Measurements from ENCODE around the gene GRAMD1A. TPM values are rescaled to one million over a fixed set of nuclear protein-coding genes. Genes with fewer than 3 reads are reported as not detected.

The GRAMD1A gene
- total and polyA plus RNA-seq, 2 of the 8 experiments (the other 6 are each of a cell fraction or from before 2014, with no cell fraction given) = 113 to 154 TPM

DNA sequence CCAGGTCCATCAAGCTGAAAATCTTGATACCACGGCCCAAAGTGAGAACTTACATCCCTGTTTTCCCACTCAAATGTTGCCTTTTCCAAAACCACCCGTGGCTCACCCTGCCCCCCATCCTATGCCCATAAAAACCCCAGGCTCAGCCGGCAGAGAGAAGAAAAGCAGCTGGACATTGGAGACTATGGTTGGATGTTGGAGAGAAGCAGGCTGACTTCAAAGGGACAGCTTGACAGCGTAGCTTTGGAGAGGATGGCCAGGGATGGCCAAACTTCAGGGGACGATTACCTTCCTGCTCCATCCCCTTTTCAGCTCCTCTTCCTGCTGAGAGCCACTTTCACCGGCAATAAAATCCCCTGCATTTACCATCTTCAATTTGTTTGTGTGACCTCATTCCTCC, 32.6 kb upstream of the GRAMD1A start (continued):
- TF ChIP-seq, protein P1, sequence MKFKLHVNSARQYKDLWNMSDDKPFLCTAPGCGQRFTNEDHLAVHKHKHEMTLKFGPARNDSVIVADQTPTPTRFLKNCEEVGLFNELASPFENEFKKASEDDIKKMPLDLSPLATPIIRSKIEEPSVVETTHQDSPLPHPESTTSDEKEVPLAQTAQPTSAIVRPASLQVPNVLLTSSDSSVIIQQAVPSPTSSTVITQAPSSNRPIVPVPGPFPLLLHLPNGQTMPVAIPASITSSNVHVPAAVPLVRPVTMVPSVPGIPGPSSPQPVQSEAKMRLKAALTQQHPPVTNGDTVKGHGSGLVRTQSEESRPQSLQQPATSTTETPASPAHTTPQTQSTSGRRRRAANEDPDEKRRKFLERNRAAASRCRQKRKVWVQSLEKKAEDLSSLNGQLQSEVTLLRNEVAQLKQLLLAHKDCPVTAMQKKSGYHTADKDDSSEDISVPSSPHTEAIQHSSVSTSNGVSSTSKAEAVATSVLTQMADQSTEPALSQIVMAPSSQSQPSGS (IDR thresholded peaks at IDR 0.05; ENCODE audit: low read length) = no peak
- TF ChIP-seq ZNF274 (IDR thresholded peaks at IDR 0.05; ENCODE audit: borderline replicate concordance, extremely low read depth, low read length) = no peak
- no peak for TF ChIP-seq KDM5A (IDR thresholded peaks at IDR 0.05; ENCODE audit: low read length)
- TF ChIP-seq SRF (IDR thresholded peaks at IDR 0.05; ENCODE audit: low read depth, low read length) = no peak

Measured in H1 (cell line).